Epithelial cell of prostate (primary cell): ENCODE results near the gene TK1.
"Not testable (repeated sequence)": the region's sequence is repeated elsewhere in the genome, so short reads cannot be mapped to it uniquely, and the experiment has no call there.

Experiments
- DNase-seq: peaks from one replicate; pipeline ENCODE4 v3.0.0-alpha.2; 2011; ENCODE audit warnings: low read depth, low spot score
- H3K27ac ChIP-seq: fragments of 450-650 bp; 2 replicates; pipeline ENCODE4 v1.5.1; 2017; ENCODE audit warnings: mild to moderate bottlenecking

Gene TK1, protein sequence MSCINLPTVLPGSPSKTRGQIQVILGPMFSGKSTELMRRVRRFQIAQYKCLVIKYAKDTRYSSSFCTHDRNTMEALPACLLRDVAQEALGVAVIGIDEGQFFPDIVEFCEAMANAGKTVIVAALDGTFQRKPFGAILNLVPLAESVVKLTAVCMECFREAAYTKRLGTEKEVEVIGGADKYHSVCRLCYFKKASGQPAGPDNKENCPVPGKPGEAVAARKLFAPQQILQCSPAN

GRCh38 chr17:78186692-78187595 is at the start of gene TK1, which contains the start of gene AFMID:
TSS of gene TK1 (minus strand) at chr17:78187052. CDS start at chr17:78186994, 58 bp downstream.
TSS of gene AFMID (plus strand) at chr17:78187362. CDS start at chr17:78187371, 9 bp downstream.
- peak within 1 kb of the TSS; percentile 12 for H3K27ac ChIP-seq
- DNase-seq = peak; percentile 84

- no peak overlapping the region for H3K27ac ChIP-seq
- DNase-seq = no peak
Observed at GRCh38 chr17:78235885-78236284, 49.0 kb upstream of the TK1 start.

DNA sequence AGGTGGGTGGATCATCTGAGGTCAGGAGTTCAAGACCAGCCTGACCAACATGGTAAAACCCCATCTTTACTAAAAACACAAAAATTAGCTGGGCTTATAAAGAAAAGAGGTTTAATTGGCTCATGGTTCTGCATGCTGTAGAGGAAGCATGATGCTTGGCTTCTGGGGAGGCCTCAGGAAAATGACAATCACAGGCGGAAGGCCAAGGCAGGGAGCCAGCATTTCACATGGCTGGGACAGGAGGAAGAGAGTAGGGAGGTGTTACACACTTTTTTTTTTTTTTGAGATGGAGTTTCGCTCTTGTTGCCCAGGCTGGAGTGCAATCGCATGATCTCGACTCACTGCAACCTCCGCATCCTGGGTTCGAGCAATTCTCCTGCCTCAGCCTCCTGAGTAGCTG is 48.2 kb upstream of the TK1 start:
- H3K27ac ChIP-seq, DNase-seq: not testable (repeated sequence)

- DNase-seq = no peak
- no peak overlapping the region for H3K27ac ChIP-seq
Observed at GRCh38 chr17:78234261-78234865, 47.5 kb upstream of the TK1 start.

DNA sequence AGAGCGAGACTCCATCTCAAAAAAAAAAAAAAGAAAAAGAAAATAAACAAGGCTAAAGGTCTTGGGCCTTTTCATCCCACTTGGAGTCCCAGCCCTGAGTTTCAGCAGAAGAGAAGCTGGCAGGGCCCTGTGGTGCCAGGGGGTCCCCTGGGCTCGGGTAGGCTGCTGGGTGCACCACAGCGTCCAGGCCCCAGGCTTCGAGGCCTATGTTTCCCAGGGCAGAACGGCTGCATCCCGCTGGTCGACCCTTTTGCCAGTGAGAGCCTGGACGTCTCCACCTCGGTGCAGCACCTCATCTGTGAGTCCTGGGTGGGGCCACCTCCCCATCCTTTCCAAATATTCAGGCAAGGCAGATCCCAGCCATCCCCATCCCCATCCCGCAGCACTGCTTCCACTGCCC is 46.8 kb upstream of the TK1 start:
- DNase-seq = no peak
- H3K27ac ChIP-seq = no peak overlapping the region

- H3K27ac ChIP-seq = no peak overlapping the region
- DNase-seq = no peak
Observed at GRCh38 chr17:78232859-78233173, 46.0 kb upstream of the TK1 start.

- DNase-seq = no peak
- no peak overlapping the region for H3K27ac ChIP-seq
Observed at GRCh38 chr17:78231991-78232858, 45.4 kb upstream of the TK1 start.

GRCh38 chr17:78230996-78231935 is 44.4 kb upstream of the TK1 start, which contains the start of gene TMEM235:
TSS of gene TMEM235 (plus strand) at chr17:78231631. CDS start at chr17:78232024, 393 bp downstream.
- no peak within 1 kb of the TSS for H3K27ac ChIP-seq
- no peak for DNase-seq

DNA sequence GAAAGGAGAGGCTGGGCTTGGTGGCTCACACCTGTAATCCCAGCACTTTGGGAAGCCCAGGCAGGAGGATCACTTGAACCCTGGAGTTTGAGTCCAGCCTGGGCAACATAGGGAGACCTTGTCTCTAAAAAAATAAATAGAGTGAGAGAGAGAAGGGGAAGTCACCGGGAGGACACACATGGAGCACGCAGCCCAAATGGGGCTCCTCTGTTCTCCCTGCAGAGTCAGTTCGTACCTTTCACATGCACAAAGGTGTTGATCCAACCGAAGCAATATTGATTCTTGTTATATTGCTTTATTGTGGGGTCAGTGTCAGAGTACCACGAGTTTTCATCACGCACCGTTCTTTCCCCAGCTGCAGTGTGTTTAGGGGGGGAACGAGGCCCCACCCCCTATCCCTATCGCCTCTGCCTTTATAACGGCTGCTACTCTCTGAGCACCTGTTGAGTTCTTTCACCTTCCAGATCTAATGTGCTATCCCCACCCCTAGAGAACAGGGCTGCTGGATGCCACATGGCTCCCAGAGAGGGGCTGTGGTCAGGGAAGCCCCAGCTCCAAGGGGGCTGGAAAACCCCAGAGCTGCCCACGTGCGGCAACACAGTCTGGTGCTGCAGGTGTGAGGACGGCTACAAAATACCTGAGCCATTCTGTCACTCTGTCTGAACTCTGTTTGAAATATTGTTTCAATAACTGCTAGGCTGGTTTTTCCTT is 43.6 kb upstream of the TK1 start:
- no peak for DNase-seq
- no peak overlapping the region for H3K27ac ChIP-seq

GRCh38 chr17:78228176-78228575 is 41.3 kb upstream of the TK1 start:
- no peak for DNase-seq
- H3K27ac ChIP-seq = no peak overlapping the region

- no peak overlapping the region for H3K27ac ChIP-seq
- DNase-seq = no peak
Observed at GRCh38 chr17:78227455-78227916, 40.6 kb upstream of the TK1 start.

GRCh38 chr17:78226759-78227454 is 40.1 kb upstream of the TK1 start:
- no peak overlapping the region for H3K27ac ChIP-seq
- DNase-seq = no peak

DNA sequence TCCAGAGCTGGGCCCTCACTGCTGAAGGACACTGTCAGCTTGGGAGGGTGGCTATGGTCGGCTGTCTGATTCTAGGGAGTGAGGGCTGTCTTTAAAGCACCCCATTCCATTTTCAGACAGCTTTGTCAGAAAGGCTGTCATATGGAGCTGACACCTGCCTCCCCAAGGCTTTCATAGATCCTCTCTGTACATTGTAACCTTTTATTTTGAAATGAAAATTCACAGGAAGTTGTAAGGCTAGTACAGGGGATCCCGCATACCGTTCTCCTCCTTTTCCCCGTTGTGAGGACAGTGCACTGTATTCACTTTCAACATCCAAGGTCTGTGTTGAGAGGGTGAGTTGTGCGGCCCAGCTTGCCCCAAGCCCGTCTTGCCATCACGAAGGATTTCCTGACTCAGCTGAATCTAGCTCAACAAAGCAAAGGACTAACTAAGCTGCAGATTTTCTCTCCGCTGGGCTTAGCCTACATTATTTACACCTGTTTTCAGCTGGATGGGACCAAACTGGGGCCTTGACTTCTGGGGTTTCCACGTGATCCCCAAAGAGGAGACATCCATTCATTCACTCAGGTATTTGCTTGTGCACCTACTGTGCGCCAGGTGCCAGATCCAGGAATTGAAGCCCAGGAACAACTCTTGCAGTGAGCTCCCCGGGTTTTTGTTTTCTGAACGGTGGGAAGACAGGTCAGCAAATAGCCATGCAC is 39.4 kb upstream of the TK1 start:
- no peak for DNase-seq
- H3K27ac ChIP-seq = no peak overlapping the region

GRCh38 chr17:78225088-78225865 is 38.4 kb upstream of the TK1 start:
- no peak for DNase-seq

GRCh38 chr17:78224231-78225087 is 37.6 kb upstream of the TK1 start:
- DNase-seq = no peak
- no peak overlapping the region for H3K27ac ChIP-seq

More at GRCh38 chr17:78225088-78225865, 38.4 kb upstream of the TK1 start:
- H3K27ac ChIP-seq = no peak overlapping the region
